GM21528 (cell line): Measurements from ENCODE around the gene ZNF451.

Experiments used
- ATAC-seq: cut with Tn5 transposase; IDR thresholded peaks from one replicate; pipeline ENCODE4 v1.9.1; 2021; ENCODE audit warnings: mild to moderate bottlenecking, moderate library complexity; ENCODE audit not compliant: unreplicated experiment, low FRiP score

Gene ZNF451

DNA sequence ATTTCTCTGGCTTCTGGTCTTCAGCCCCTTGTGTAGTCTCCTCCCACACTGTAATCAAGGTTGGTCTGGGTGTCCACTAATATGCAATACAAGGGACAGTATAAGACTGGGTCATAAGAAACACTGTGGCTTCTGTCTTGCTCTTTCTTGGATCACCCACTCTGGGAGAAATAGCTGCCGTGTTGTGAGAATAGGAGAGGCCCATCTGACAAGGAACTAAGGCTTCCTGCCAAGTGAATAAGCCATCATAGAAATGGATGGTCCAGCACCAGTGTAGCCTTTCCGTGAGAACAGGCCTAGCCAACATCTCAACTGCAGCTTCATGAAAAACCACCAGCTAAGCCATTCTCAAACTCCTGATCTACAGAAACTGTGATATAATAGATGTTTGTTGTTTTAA, 105.5 kb downstream of the ZNF451 start:
- ATAC-seq = no peak

DNA sequence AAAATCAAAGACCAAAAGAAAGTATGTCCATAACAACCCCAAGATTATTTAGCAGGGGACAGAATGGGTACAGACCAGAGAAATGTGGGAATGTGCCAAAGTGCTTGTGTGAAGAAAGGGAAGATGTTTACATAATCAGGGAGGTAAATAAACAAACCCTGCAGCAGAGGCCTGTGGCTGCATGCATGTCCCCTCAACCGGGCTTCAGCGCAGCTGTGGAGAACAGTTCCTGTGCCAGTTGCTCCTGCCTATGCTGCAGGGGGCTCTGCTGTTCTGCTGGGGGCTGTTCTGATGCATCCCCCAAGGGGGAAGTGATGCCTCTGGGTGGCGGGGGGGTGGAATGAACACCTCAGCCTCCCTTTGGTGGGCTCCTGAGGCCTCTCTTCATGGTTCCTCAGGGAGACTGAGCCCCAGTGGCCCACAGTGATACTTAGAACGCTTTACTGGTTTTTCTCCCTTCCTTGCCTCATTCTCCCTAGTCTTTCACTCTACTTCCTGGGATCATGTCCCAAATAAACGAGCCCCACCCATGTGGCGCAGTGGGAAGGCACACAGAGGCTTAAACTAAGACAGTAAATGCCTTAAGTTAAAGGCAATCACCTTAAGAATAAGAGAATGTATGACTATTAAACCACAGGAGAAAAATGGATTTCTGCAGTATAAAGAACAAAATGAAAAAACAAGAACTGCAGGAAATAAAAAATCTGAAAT, 109.1 kb downstream of the ZNF451 start:
- no peak for ATAC-seq

DNA sequence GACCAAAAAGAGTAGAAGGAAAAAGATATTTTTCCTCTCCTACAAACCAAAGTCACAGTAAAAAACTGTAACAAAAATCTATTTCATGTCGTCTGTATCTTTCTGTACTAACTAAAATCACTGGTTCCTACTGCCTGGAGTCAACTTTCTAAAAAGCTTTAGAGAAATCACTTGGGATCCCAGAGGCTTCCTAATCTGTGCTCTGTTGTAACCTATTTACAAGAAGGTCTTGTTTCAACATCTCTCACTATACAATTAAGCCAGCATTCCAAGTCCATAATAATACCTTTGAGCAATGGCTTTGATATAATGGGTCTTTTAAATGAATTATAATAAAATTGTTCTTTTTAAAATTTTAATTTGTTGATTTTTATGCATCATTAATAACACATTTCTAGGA, 111.7 kb downstream of the ZNF451 start:
- no peak for ATAC-seq

DNA sequence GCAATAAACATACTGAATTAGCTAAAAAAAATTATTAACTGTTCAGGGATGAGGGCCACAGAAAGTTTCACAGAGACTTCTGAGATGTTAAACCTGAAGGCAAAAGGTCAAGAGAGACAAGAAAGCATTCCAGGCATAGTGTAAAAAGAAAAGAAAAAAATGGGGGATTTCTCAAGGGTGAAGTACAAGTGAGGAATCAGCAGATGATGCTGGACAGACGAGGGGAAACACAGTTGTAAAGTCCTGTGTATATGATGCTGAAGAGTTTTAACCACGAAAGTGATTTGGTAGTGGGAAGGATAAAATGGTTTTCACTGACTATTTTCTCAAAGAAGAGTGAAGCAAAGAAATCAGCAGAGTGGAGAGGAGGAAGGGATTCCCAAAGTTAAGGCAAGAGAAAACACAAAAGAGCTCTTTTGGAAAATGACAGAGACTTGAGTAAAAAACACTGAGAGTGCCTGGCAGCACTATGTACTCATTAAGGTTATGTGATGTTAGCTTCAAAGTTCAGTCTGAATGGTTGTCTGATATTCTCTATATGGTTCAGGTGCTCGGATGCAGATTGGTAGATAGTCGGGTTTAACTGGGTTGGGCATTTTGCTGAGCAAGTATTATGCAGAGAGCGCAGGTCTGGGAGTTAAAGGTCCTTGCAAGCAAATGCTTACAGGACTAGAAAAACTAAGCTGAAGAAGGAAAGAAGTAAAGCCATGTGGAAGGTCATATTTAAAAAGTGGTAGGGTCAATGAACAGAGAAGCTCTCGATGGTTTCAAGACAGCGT, 115.8 kb downstream of the ZNF451 start:
- no peak for ATAC-seq

DNA sequence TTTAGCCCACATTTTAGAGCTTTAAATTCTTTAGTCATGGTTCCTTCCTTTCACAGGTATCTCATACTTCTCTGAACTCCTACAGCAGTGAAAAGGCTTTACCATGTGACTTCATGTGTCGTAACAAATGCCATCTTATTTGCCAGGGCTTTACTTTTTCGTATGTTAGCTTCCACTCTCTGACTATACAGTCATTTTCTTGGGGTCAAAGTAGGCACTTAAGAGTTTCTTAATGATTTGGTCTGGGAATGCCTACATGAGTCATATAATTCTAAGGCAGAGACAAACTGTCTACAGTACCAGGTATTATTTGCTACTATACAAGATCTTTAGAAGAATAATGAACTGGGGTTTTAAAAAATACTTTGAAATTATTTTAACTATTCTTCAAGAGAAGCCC, 117.2 kb downstream of the ZNF451 start:
- no peak for ATAC-seq

DNA sequence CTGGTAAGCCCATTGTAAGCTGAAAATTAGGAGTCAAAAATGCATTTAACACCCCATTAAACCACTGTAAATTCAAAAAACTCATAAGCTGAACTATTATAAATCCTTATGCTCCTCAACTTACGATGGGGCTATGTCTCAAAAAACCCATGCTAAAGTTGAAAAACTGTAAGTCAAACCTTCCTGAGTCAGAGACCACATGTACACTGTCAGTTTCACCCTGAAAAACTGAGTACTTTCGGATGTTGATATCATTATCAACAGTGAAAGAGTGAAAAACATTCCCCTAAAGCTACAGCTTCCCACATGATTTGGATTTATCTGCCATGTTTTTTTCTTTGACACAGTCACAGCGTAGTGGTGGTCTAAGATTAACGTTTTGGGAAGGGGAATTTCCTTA, 117.9 kb downstream of the ZNF451 start:
- ATAC-seq = no peak

DNA sequence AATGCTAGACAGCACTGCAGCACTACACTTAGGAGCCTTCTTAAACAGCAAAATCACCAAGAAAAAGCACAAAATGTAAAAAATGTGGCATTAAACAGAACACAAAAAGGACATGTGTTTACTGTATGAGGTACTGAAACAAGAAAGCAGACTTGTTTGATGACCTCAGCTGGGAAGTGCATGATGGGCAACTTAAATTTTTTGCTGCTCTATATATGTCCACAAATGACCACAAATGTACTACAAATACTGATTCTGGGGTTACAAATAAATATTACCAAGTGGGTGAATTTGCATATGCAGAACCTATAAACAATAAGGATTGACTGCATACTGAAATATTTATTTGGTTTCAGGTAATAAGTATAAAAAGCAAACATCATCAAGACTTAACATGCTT, 119.0 kb downstream of the ZNF451 start:
- no peak for ATAC-seq

DNA sequence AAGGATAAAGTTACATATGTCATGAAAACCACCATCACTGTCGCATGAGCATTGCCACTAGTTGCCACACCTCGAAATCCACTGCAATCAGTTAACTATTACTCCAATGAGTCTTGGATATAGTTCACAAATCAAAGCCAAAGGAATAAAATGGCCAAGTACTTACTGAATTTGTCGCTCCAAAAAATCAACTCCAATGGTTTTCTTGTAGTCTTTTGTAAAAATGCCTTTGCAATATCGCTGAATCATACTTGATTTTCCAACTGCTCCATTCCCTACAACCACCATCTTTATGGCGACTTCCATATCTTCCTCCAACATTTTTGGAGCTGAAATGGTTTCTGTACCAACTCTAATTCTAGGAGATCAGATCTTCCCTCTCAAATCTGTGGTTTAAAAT, 120.1 kb downstream of the ZNF451 start:
- ATAC-seq = no peak

DNA sequence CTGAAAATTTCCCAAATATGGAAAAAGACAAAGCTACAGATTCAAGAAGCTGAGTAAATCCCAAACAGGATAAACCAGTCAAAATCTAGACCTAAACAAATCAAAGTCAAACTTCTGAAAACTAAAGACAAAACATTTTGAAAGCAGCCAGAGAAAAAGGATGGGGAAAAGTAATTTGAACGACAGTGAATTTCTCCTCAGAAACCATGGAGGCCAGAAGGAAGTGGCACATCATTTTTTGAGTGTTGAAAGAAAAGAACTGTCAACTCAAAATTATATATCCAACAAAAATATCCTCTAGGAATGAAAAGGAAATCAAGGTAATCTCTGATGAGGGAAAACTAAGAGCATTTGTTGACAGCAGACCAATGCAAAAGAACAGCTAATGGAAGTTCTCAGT, 125.3 kb downstream of the ZNF451 start:
- no peak for ATAC-seq

DNA sequence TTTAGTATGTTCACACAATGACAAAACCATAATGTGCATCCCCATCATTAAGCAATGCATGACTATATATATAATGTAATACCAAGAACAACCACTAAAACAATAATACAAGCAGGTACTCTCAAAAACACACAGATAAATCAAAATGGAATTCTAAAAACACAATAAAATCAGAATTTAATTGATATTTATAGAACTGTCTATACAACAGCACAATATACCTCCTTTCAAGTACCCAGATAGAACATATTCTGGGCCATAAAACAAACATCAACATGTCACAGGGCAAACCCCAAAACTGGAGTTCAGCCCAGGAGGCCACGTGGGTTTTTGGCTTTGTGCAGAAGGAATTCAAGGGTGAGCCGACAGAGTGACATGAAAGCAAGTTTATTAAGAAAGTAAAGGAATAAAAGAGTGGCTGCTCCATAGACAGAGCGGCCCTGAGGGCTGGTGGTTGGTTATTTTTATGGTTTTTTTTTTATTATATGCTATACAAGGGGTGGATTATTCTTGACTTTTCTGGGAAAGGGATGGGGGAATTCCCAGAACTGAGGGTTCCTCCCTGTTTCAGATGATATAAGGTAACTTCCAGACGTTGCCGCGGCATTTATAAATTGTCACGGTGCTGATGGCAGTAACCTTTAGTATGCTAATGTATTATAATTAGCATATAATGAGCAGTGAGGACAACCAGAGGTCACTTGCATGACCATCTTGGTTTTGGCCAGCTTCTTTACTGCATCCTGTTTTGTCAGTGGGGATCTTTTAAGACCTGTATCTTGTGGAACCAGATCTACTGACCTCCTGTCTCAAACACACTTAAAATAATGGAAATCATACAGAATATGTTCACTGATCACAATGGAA, 126.5 kb downstream of the ZNF451 start:
- no peak for ATAC-seq

DNA sequence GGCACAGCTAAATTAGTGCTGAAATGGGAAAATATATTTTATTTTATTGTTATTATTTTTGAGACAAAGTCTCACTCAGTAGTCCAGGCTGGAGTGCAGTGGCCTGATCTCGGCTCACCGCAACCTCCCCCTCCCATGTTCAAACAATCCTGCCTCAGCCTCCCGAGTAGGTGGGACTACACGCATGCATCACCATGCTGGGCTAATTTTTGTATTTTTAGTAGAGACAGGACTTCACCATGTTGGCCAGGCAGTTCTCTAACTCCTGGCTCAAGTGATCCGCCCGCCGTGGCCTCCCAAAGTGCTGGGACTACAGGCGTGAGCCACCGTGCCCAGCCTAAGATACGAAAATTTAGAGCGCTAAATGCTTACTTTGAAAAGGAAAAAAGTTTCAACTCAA, 127.3 kb downstream of the ZNF451 start:
- ATAC-seq = no peak
